NCI-H1436 treated with DMSO at 0.1 percent for 48 hours (cell line): Measurements from ENCODE around the gene CHSY3.

Source experiments
- DNase-seq: peaks from one replicate; lab custom pipeline; 2025; lab: John Stamatoyannopoulos, UW

CHSY3 gene

DNA sequence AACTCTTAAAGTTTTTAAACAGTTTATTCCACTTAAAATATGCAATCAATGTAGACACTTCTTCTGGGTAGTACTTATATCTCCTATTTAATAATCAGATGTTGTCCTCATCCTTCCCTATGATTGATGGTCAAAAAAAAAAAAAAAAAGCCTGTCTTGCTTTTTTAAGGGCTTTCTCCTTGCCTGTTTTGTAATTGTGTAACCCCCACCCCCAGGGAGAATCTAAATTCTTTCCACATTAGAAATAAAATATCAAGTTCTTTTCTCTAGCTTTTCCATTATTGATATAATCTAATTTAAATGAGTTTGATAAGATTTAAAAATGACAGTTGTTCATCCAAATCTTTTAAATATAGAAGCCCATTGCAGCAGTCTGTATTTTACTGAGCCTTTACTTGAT, 119.7 kb downstream of the CHSY3 start:
- DNase-seq: no peak

DNA sequence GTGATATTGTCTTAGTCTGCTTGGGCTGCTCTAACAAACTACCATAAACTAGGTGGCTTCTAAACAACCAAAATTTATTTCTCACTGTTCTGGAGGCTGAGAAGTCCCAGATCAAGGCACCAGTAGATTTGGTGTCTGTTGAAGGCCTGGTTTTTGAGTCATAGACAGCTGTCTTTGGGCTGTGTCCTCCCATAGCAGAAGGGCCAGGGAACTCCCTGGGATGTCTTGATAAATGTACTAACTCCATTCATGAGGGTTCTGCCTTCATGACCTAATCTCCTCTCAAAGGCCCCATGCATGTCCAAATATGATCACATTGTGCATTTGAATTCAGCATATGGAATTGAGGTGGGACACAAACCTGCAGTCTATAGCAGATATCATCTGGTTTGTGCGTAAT, 121.2 kb downstream of the CHSY3 start:
- DNase-seq: no peak

DNA sequence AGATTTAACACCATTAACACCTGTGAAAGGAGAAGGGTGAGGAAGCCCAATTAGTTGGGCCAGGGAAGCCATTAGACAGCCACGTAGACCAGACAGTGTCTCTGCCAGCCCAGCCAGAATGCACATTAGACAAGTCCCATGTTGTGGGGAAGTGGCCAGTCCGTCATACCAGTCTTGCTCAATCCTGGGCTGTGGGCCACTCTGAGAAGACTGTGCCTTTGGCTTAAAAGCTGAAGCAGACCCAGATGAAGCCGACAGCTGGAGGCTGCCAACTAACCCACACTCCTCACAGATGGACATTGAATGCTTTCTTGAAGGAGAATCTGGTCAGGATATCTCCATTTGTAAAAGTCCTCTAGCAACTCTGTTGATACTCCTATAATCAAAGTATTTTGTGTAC, 128.5 kb downstream of the CHSY3 start:
- no peak for DNase-seq

DNA sequence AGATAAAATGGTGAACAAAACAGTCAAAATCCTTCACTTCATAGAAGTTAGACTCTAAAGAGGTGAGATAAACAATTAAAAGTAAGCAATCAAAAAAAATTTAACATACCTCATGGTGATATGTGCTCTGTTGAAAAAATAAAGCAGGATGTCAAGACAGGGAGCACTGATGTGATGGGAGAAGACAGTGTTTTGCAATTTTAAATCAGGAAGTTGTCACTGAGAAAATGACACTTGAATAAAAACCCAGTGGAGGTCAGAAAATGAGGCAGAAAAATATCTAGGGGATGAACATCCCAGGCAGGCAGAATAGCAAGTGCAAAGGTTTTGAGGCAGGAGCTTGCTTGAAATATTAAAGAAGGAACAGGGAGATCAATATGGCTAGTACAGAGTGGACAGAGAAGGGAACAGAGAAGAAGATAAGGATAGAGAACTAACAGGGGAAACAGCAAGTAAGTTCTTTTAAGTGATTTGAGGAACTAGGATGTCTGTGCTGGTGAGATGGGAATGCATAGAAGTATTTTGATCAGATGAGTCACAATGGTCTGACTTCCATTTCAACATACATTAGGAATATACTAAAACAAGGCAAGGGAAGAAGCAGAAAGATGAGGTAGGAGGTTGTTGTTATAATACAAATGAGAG, 130.4 kb downstream of the CHSY3 start:
- DNase-seq: no peak

DNA sequence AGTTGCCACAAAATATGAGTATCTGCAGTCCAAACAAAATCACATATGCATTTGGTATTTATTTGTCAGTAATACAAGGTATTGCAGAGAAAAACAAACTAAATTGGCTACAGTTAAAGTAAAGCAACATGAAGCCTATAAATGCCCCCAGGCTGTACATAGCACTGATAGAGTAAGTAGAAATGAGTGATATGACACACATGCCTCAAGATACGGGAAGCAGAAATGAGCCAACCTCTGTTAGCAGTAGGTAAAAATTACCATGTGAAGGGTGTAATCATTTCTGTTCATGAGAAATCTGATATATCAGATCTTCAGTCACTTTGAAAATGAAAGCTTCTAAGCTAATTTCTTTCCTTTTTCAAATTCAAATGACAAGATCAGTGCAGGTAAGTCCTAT, 131.1 kb downstream of the CHSY3 start:
- no peak for DNase-seq

DNA sequence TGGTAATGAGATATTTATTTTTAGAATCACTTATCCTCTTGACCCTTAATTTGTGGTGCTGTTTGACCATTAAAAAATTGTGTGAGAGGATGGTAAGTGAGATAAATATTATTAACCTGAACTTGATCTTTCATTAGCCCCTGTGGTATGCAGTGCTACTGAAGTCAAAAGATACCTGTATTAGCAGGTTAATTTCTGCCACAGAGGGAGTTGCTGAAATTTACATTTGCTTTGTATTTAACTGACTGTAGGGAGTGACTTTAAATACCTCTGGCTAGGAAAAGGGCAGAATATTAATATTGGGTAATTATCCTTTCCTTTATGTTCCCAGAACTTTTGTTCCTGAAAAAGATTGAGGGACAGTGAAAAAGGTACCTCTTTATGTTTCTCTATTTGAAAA, 133.6 kb downstream of the CHSY3 start:
- DNase-seq: no peak

DNA sequence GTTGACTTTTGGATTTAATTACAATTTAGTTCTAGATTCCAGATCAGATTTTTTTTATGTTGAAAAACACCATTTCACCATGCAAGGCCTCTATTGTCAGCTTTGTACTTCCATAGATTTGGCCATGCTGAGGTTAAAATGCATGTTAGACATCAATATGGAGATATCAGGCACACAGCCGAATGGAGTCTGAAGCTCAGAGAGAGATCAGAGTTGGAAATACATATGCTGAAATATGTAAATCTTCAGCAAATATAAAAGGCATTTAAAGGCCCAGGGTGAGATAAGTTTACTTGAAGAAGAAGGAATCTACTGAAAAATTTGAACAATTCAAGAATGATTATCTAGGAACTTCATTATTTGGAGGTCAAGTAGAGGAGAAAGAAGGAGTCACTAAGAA, 139.6 kb downstream of the CHSY3 start:
- DNase-seq: no peak

DNA sequence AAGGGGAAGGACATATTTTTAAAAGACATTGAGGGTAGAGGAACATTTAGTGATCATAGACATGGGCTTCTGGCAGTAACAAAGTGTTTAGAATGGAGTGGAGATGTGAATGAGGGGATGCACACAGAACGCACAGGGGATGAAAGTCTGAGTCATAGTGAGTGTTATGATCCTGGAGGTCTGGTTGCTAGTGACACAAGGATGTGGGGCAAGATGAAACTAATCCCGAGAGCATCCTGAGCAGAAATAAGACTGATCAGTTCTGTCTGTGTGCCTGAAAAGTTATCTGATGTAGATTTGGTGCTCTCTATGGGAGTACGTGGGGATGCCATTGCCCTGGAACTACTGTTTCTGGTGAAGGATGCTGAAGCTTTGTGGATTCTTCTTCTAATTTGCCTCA, 141.1 kb downstream of the CHSY3 start:
- no peak for DNase-seq

DNA sequence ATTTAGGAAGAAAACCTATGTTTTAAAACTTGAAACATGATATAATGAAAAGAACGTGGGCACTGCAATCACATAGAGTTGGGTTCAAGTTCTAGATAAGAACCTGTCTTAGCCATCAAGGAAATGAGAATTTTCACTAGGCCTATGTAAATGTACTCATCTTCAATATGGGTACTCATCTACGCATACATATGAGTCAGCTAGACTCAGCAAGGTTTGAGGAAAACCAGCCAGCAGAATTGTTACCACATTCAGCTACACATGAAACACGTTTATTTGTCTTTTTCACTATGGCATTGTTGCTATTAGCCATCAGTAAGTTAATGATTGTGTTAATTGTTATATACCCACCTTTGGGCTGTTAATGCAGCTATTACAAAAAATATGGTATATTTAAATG, 146.3 kb downstream of the CHSY3 start:
- DNase-seq: no peak

DNA sequence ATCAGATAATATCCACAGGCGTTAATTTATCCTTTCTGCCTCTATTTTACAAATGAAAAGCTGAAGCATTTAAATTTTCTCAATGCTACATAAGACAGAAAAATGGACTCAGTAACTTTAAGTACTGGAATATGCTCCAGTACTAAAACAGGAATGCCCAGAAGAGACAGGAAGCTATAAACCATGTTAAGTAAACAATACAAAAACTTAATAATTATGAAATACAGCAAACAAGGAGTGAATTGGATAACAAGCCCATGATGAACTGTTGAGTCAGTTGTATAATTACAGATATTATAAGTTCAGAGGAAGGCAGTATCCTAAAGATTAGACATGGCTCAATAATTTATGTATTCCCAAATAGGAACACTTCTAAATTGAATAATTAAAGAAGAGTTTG, 148.5 kb downstream of the CHSY3 start:
- no peak for DNase-seq

DNA sequence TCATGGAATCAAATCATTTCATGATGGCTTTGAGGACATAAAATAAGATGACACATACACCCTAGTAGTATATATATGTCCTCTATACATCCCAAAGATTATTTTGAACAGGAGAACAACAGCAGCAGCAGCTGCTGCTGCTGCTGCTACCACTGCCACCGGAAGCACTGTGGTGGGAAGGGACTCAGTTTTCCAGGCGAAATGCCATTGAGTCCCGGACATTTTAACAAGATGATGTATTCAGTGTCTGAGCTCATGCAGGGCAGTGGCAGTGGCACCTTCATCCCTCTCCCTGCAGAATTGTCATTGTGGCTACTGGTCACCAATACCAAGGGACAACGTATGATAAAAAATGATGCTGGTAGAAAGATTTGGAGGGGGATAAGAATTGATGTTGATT, 151.3 kb downstream of the CHSY3 start:
- DNase-seq: no peak

DNA sequence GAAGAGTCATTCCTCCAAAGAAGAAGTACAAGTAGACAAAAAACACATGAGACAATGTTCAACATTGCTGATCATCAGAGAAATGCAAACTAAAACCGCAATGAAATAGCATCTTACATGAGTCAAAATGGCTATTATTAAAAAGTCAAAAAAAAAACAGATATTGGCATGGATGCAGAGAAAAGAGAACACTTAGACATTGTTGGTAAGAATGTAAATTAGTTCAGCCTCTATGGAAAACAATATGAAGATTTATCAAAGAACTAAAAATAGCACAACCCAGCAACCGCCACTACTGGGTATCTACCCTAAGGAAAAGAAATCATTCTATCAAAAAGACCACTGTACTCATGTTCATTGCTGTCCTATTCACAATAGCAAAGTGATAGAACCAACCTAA, 157.5 kb downstream of the CHSY3 start:
- DNase-seq: no peak

DNA sequence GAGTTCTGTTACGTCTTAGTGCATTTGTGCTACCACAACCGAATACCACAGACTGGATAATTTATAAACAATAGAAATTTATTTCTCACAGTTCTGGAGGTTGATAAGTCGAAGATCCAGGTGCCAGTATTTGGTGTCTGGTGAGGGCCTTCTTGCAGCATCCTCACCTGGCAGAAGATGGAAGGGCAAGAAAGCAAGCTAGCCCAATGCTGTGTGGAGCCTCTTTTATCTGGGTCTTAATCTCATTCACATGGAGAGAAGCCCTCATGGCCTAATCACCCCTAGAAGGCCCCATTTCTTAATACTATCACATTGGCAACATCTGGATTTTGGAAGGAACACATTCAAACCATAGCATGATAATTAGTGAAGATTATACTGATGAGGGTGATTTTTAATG, 159.3 kb downstream of the CHSY3 start:
- no peak for DNase-seq

DNA sequence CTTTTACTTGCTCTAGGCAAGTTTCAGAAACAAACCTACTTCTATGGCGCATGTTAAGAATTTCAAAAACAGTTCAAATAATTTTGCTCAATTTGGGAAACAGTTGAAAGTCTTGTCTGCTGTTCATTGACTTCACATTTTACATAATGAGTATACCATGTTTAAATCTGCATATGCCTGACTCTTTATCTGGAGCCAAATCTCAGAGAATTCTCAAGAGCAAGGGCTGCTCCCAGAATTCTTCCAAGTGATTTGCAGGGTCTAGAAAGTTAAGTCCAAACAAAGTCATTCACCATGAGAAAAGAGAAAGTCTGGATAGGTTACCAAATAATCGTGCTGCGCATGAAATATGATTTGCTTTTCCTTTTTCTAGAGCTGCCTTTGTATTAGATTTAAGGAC, 160.2 kb downstream of the CHSY3 start:
- DNase-seq: no peak

DNA sequence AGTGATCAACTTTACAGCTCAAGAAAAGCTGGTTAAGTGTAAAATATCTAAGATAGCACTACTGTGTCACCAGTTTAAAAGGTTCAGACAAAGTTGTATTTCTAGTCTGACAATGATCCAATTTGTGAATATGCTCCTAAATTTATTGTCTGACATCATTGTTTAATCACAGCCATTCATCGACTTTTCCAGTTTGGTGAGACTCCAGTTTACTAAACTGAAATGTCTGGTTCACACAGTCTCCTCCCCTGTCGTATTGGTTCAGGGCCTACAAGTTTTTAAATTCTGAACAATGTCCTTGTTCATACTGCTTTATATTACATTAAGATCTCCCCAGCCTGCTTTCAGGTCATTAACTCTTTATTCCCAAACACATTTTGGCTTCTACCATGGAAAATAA, 161.4 kb downstream of the CHSY3 start:
- no peak for DNase-seq

DNA sequence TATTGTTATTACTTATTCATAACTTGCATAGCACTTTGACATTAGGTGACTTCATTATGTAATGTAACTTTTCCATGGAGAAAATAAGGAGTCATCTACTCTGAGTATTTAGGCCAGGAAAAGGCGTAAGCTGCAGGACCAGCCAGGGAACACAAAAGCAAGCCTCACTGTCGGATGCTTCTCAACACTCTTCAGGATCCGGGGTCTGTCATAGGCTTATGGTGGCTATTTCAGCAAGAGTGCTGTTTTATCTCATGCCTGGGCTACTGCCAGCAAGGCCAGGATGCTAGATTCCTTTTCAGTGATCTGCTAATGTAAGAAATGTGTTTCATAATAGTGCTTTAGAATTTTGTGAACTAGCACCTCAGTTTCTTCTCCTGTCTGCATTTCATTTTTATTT, 162.4 kb downstream of the CHSY3 start:
- no peak for DNase-seq

DNA sequence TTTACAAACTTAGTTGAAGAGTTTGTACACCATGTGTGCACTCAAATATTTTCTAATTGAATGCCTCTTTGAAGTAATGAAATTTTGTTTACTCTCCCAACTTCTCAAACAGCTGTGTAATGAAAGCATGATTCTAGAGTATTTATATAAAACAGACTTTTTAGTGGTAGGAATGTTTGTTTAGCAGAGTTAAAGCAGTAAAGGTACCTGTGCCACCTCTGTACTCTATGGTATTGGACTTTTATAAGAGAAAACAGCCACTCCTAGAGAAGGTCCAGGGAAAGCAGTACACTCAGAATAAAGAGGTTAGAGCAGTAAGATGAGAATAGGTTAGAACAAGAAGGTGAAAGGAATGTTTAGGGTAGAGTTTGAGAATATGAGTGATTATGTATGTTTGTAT, 163.1 kb downstream of the CHSY3 start:
- DNase-seq: no peak

DNA sequence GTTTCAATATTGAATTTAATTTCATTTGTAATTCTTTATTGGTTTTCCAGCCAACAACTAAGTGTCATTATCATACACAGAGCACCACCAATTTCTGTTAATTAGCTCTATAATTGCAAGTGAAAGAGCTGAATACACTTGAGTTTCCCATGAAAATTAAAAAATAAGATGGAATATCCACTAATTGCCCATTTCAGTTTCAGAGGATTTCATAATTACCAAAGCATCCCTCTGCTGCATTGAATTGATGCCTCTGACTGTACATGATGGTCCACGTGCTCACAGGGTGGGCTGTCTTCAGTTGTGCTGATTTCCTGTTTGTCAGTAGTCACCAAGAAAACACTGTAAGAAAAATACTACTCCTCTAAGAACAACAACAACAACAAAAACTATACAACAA, 163.8 kb downstream of the CHSY3 start:
- DNase-seq: no peak

DNA sequence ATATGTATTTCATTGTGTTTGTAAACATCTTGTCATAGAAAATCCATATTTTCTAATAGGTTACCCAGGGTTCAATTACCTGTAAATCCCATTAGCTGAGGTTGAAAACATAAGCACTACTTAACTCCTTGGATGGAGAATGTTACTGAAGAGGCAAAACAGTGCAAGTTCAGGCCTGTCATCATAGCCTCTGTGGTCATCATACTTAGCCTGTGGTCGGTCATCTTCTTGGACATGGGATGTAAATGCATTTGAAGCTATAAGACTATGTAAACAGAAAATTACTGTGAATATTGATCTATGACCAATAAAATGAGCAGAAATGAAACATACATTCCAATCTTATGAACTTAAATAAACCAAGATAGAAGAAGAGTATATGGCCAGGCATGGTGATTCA, 164.7 kb downstream of the CHSY3 start:
- no peak for DNase-seq

DNA sequence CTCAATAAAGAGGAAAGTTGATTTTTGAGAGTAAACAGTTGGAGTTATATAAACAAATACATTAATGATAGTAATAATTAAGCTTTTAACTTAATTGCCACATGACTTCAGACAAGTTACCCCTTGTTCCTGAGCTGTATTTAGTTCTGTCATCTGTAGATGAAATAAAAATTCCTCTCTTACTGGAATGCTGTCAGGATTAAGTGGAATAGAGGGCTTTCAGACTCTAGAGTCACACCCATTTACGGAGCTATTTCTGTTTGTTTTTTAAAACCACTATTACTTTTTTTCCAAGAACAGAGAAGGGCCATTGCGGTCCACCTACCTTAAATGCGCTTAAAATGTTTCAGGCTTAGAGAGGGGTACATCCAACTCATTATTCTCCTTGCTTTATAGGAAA, 170.6 kb downstream of the CHSY3 start:
- no peak for DNase-seq

DNA sequence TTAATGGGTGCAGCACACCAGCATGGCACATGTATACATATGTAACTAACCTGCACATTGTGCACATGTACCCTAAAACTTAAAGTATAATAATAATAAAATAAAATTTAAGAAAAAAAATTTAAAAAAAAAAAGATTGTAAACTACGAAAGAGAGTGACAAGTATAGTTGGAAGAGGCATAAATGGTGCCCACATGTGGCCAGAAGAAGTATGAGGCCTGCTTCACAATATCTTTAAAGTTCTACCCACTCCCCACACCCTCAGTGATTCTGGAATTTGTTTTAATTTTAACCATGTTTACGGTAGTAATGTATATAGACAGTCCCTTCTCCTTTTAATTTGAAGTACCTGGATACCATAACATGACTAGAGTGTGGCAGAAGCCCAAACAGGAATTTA, 172.7 kb downstream of the CHSY3 start:
- no peak for DNase-seq

DNA sequence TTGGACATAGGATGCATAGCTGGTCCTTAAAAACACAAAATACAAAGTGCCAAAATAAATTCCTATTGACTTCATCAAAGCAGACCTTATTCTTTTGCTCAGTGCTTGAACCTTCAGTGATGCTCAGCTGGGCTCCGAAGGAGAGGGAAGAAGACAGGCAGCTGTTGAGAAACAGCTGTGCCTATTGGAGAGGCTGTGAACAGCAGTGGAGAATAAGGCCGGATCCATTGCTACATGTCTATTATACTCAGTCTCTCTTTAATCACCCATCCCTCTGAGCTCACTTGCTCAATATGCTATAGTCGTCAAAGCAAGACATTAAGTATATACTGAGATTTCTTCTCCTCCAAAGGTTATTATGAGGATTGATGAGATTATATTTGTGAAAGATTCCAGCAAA, 174.4 kb downstream of the CHSY3 start:
- DNase-seq: no peak

DNA sequence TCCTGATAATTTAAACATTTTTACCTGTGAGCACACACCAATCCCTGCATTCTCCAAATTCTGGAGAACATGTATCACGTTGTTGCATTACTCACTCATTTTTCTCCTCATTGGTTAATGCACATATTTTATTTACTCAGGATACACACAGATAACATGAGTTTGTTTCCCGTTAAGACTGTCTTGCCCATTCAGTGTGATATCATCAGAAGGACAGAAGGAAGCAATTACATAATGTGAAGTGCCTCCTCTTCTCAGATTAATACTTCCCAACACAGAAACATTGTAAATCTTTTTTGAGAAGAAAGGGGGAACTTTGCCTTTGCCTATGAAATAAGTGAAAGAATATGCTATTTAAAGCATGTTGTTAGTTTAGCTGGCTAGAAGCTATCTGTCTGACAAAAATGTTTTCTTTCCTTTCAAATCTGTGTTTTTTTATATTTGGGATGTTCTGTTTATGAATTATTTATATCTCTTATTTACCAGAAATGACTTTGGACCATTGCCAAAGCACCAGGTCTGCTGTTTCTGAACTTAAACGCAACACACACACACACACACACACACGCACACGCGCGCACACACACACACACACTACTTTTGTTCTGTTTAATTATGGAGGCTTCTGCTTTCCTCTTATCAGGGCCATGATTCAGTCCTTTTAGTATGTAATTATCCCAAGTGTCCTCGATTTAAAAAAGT, 186.5 kb downstream of the CHSY3 start:
- DNase-seq: no peak

DNA sequence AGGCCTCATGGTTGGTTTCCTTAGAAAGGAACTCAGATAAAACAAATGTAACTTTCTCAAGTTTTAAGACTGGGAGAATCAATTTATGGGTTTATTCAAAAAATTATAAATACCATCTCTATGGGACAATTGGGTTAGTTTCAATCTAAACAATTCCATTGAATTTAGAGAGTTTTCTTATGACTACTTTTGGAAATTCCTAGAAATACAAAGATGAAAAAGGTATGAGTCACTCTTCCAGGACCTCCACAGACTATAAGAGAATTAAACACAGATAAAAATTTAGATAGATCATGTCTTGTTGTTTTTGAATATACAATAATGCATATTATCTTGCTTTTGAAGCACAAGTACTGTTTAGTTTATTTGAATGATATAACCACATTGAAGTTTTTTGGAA, 188.7 kb downstream of the CHSY3 start:
- DNase-seq: no peak
